ENCODE results near the gene NLGN1.

DNA sequence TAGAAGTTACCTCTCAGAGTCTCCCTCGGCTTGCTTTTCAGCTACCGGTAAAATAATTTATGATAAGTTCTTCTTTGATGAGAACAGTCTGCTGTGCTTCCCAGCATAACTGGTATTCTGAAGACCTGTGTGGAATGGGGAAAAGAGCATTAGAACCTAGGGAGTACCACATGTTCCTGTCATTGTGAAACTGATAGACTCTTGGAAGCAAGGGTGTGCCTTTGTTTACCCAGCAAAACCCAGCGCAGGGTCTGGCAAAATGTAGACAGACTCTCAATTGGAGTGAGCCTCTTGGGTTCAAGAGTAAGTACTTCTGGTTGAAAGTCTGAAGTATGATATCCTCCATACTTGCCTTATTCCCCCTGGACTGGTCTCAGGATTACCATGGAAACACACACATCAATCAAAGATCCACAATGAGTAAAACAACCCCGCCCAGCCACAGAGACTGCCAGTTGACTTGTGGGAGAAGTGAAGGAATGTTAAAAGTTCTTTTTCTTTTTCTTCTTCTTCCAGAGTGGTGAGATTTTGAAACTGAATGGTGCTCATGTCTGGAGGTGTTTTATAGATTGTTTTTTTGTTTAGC, 809.2 kb downstream of the NLGN1 start:
- TF ChIP-seq EZH2 (IDR thresholded peaks at IDR 0.05; ENCODE audit: insufficient read depth, poor library complexity, severe bottlenecking) = no peak
- no peak for TF ChIP-seq EZH2phosphoT487 (IDR thresholded peaks at IDR 0.05; ENCODE audit: insufficient read depth, low read depth)

All from GM23248 (cell line).